HepG2 (cell line): Measurements from ENCODE around the gene USH2A. TPM values are rescaled to one million over a fixed set of nuclear protein-coding genes. Genes with fewer than 3 reads are reported as not detected.

ENCODE experiments used
- ELF3 ChIP-seq: IDR thresholded peaks from 2 replicates; pipeline ENCODE4 v1.6.1; 2016; ENCODE audit warnings: missing genetic modification reagents, missing compliant biosample characterization
- HMGA1 ChIP-seq: sonication (generic); formaldehyde crosslinking; conservative IDR thresholded peaks from 2 replicates; pipeline ENCODE4 v1.4.0; 2020; ENCODE audit warnings: missing genetic modification reagents
- IKZF4 ChIP-seq: sonication (generic); formaldehyde crosslinking; IDR thresholded peaks from 2 replicates; pipeline ENCODE4 v1.5.1; 2020; ENCODE audit warnings: borderline replicate concordance, mild to moderate bottlenecking, low read depth, missing genetic modification reagents; ENCODE audit errors: not compliant biosample characterization
- IRX3 ChIP-seq: sonication (generic); formaldehyde crosslinking; IDR thresholded peaks from 2 replicates; pipeline ENCODE4 v1.8.1; 2023; ENCODE audit warnings: mild to moderate bottlenecking, low read depth, missing genetic modification reagents, borderline replicate concordance
- JUNB ChIP-seq: sonication (generic); formaldehyde crosslinking; IDR thresholded peaks from 2 replicates; pipeline ENCODE4 v1.8.0; 2022; ENCODE audit warnings: missing genetic modification reagents, mild to moderate bottlenecking, borderline replicate concordance
- MYPOP ChIP-seq: sonication (generic); formaldehyde crosslinking; IDR thresholded peaks from 2 replicates; pipeline ENCODE4 v1.8.1; 2023; ENCODE audit warnings: mild to moderate bottlenecking, moderate library complexity, missing genetic modification reagents
- REST ChIP-seq, 2 experiments: IDR thresholded peaks; 2 replicates each; pipeline ENCODE4 v1.6.1; 2011 to 2012; ENCODE audit warnings: low read length in 2 of 2, borderline replicate concordance in 1 of 2, low read depth in 1 of 2, mild to moderate bottlenecking in 1 of 2, moderate library complexity in 1 of 2
- SIX4 ChIP-seq: sonication (generic); formaldehyde crosslinking; IDR thresholded peaks from 2 replicates; pipeline ENCODE4 v1.4.0; 2020; ENCODE audit warnings: missing genetic modification reagents
- ZKSCAN1 ChIP-seq: fragments of 150-350 bp; IDR thresholded peaks from 2 replicates; pipeline ENCODE4 v1.6.1; 2014; ENCODE audit warnings: low read length
- ZNF274 ChIP-seq: sonication (generic); formaldehyde crosslinking; IDR thresholded peaks from 2 replicates; pipeline ENCODE4 v1.5.1; 2020; ENCODE audit warnings: mild to moderate bottlenecking, missing genetic modification reagents
- ZNF3 ChIP-seq: IDR thresholded peaks from 2 replicates; pipeline ENCODE4 v1.7.0; 2017; ENCODE audit warnings: inconsistent platforms
- ZNF792 ChIP-seq: IDR thresholded peaks from 2 replicates; pipeline ENCODE4 v1.6.1; 2016
- polyA plus RNA-seq, 8 experiments: library from polyadenylated mRNA; depleted of rRNA in 3 of 8; stranded (reverse) in 7 of 8; unstranded in 1 of 8; fragments of >200 nt; fragmentation: Illumina TruSeq in 4 of 8; extraction: Trizol in 4 of 8; gene quantifications; 2 replicates each; pipeline versions ENCODE4 v1.2.1 to v1.2.3, GENCODE V29; 2011 to 2016; ENCODE audit warnings: low read depth in 4 of 8, missing spikeins in 1 of 8, mixed read lengths in 1 of 8; ENCODE audit not compliant: insufficient read depth in 1 of 8
- total RNA-seq, 5 experiments: library from RNA; depleted of rRNA; stranded (reverse); fragments of >200 nt; fragmentation: Illumina TruSeq; extraction: Trizol; gene quantifications; 2 replicates each; pipeline ENCODE4 v1.2.3, GENCODE V29; 2016; ENCODE audit warnings: low read depth in 1 of 5

The USH2A gene
- total and polyA plus RNA-seq, 2 of the 13 experiments (the other 11 are each of a cell fraction or from before 2014, with no cell fraction given): 0.02 TPM; not detected in 1

GRCh38 chr1:215748431-215748830 lies 674.8 kb downstream of the USH2A start (continued):
- no peak for TF ChIP-seq MYPOP (CRISPR knock-in tag)
- TF ChIP-seq ZNF792 (CRISPR knock-in tag): no peak
- TF ChIP-seq ZNF3 (CRISPR knock-in tag): no peak
- no peak for TF ChIP-seq REST (IDR thresholded peaks at IDR 0.05; ENCODE audit: borderline replicate concordance in 1 of 2, low read depth in 1 of 2, low read length in 2 of 2)
- no peak for TF ChIP-seq ZNF274 (CRISPR knock-in tag)
- no peak for TF ChIP-seq JUNB (CRISPR knock-in tag)
- no peak for TF ChIP-seq SIX4 (CRISPR knock-in tag)
- TF ChIP-seq IKZF4 (CRISPR knock-in tag): no peak
- no peak for TF ChIP-seq ELF3 (CRISPR knock-in tag)
- no peak for TF ChIP-seq HMGA1
- no peak for TF ChIP-seq IRX3 (CRISPR knock-in tag)
- no peak for TF ChIP-seq ZKSCAN1
